Skin epidermis (tissue), 12 donors: Measurements from ENCODE around the gene ZNF784.
A peak's percentile ranks its signal among the peaks of the same experiment; 100 is the strongest.

Experiments
- H3K27ac ChIP-seq, 21 experiments: fragments of 200-600 bp; sonication (generic) in 11 of 21; one replicate each; pipeline ENCODE4 v1.5.0; 2020; ENCODE audit warnings: mild to moderate bottlenecking in 3 of 21, inconsistent platforms in 2 of 21, moderate library complexity in 2 of 21
- H3K4me3 ChIP-seq, 7 experiments: fragments of 200-600 bp; sonication (generic) in 2 of 7; one replicate each; pipeline ENCODE4 v1.5.0; 2020; ENCODE audit warnings: inconsistent platforms in 2 of 7, mild to moderate bottlenecking in 2 of 7, moderate library complexity in 1 of 7

ZNF784 gene

DNA sequence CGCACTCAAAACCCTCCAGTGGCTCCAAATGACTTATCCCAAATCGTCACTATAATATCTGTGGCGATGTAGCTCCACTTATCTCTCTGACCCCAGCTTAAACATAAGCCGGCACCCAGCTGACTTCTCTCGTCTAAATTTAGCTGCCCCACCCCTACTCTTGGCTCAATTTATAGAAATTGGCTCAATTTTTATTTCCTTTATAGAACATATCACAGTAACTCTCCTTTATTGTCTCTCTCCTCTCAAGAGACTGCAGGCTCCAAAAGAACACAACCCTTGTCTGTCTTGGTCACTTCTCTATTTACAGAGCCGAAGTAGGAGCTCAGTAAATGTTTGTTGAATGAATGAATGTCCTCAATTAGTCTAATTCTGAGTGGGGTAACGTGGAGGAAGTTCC is 805 bp downstream of the ZNF784 start:
- H3K27ac ChIP-seq: peak overlapping the region in 7 of 21 experiments; percentile 26 to 97 (median 93)
- H3K4me3 ChIP-seq: no peak overlapping the region

DNA sequence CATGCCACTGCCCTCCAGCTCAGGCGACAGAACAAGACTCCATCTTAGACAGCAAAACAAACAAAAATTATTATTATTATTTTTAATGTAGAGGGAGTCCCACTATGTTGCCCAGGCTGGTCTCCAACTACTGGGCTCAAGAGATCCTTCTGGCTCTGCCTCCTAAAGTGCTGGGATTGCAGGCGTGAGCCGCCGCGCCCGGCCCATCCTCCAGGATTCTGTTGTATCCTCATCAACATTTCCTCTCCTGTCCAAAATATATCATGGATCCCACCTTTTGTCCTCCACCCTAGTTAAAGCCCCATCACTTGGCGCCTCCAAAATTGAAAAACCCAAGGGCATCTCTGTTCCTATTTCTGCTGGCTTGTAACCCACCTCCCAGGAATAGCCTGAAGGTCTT is 1.2 kb downstream of the ZNF784 start:
- peak overlapping the region in 2 of 21 experiments; percentile 26 to 86 for H3K27ac ChIP-seq
- no peak overlapping the region for H3K4me3 ChIP-seq

DNA sequence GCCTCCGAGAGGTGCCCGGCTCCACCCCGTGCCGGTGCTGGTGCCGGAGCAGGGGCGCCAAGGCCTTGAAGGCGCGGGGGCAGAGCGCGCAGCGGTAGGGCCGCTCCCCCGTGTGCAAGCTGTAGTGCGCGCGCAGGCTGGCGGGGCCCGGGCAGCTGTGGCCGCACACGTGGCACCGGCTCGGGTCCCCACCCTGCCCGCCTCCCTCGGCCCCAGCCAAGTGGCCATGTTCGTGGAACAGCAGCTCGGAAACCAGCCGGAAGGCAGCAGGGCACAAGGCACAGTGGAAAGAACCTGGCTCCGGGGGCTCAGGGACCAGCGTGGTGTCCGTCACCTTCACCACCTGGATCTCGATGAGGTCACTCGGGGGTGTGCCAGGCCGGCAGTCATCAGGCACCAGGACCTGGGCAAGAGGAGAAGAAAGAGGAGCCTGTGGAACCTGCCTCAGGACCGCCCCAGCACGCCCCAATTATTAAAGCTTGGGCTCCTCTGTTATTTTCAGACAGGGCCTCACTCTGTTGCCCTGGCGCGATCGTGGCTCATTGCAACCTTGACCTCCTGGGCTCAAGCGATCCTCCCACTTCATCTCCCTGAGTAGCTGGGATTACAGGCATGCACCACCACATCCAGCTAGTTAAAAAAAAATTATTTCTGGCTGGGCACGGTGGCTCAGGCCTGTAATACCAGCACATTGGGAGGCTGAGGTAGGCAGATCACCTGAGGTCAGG is 2.0 kb downstream of the ZNF784 start:
- no peak overlapping the region for H3K27ac ChIP-seq
- H3K4me3 ChIP-seq: no peak overlapping the region

DNA sequence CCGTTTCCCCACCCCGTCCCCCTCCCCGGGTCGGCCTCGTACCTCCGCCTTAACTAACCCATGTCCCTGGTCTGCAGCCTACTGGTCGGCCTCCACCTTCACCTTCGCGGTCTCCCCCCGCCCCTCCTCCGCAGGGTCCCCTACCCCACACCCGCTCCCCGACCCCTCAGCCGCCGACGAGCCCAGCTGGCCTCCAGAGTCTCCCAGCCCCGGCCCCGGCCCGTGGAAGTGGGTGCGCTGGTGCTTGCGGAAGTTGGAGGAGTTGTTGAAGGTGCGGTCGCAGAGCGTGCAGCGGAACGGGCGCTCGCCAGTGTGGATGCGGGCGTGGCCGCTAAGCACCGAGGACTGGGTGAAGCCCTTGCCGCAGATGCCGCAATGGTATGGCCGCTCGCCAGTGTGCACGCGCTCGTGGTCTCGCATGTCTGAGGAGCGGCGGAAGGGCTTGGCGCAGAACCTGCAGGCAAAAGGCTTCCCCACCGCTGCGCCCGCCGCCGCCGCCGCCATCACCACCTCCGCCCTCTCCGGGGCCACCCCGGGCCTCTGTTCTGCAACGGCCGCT is 2.6 kb downstream of the ZNF784 start:
- Histone ChIP-seq H3K4me3 (no peak overlapping the region), H3K27ac (no peak overlapping the region)

DNA sequence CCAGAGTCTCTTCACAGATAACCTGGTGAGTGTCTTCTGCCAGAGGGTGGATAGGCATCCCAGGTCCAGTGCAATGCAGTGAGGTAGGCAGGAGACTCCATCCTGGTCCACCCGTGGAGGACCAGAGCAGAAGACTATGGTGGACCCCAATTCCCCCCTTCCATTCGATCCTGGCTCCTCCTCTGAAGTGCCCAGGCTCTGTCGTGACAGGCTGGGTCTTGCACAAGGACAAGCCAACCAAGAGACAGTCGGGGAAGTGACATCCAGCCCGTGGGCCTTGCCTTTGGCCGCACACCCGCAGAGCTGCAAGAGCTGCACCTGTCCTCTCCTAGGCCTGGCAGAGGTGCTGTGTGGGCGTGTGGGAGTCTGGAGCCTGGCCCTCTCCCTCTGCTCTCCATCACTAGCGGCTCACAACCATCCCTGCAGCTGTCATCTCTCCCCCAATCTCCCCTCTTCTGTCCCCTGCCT is 3.1 kb downstream of the ZNF784 start:
- no peak overlapping the region for H3K4me3 ChIP-seq

DNA sequence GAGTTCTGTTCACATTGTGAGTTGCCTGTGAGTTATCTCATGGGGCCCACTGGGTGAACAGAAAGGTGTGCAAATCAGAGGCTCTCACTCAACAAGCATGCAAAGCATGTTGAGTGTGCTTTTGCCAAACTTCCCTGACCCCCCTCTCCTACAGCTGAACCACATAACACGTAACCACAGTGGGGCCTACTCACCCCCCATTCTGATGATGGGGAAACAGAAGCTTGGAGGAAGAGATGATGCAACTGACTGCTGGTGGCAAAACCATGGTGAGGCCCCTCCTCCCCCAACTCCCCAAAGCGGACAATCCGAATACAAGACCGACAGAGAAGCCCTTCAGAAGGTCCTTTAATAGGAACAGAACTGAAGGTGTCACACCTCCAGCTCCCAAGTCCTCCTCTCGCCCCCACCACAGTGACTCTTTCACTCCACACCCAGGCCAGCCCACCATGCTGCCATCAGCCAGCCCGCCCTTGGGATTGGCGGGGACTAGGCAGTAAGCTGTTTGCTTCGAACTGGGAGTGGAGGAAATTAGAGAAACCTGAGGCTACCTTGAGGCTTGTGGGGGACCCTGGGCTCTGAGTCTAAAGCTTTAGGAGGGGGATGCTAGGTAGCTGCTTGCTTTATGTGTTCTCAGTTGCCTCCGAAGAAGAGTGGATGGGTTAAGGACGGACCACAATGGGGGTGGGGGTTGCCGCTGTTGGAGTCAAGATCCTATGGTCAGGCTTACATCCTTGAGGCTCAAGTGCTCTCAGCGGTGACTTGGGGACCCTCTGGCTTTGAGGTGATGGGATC is 3.8 kb downstream of the ZNF784 start:
- Histone ChIP-seq H3K27ac (peak overlapping the region in 1 of 21 experiments; percentile 44), H3K4me3 (no peak overlapping the region)

More for the DNA sequence above, 3.1 kb downstream of the ZNF784 start:
- H3K27ac ChIP-seq: no peak overlapping the region

DNA sequence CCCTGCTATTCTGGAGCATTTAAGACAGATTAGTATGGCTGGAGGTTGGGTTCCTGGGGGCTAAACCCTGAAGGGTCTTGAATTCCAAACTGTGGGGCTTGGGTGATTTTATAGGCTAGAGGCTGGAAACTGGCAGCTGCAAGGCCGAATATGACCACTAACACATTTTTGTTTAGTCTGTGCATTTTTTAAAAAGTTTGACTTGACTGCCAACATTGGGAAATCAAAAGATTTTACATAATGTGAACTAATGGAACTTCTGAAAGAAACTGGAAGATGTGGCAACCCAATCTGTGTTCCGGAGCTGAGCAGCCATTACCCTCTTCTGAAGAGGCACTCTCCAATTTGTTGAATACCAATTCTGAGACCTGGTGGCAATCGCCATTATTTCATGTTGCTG is 5.1 kb downstream of the ZNF784 start:
- Histone ChIP-seq H3K4me3 (no peak overlapping the region), H3K27ac (peak overlapping the region in 2 of 21 experiments; percentile 17 to 30)

DNA sequence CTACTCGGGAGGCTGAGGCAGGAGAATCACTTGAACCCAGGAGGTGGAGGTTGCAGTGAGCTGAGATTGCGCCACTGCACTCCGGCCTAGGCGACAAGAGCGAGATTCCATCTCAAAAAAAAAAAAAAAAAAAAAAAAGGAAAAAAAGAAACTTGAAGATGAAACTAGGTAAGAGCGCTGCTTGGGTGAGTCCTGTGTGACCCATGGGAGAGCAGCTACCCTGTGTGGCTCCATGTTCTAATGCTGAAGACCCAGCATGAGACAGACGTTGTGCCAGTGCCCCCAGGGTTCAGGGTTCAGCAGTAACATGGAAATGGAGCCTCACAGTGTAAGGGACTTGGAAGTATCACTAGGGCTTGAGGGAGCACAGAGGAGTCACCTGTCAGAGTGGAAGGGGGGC is 5.9 kb downstream of the ZNF784 start:
- no peak overlapping the region for H3K4me3 ChIP-seq
- H3K27ac ChIP-seq: peak overlapping the region in 2 of 21 experiments; percentile 9 to 17

DNA sequence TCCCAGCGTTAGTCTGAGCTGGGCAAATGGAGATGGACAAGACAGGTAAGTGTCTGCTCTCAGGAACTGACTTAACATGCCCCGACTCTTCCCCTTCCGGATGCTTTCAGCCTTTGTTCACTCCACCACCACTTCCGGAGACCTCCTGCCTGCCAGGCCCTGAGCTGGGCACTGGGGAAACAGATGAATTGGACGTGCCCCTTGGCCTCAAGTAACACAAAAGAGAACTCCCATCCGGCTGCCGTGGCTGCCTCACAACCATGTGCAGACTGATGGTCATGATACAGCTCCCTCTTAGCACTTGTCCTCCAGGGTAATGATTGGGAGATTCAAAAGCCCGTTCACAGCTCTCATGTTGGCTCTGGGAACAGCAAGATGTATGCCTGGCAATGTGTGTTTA is 6.9 kb downstream of the ZNF784 start:
- Histone ChIP-seq H3K27ac (no peak overlapping the region), H3K4me3 (no peak overlapping the region)

DNA sequence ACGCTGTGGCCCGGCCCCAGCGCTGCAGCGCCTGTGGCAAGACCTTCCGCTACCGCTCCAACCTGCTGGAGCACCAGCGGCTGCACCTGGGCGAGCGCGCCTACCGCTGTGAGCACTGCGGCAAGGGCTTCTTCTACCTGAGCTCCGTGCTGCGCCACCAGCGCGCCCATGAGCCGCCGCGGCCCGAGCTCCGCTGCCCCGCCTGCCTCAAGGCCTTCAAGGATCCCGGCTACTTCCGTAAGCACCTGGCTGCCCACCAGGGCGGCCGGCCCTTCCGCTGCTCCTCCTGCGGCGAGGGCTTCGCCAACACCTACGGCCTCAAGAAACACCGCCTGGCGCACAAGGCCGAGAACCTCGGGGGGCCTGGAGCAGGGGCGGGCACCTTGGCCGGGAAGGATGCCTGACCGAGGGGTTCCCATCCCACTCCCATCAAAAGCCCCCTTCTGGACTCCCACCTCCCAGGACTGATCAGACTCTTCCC is 7.9 kb downstream of the ZNF784 start:
- no peak overlapping the region for H3K27ac ChIP-seq
- H3K4me3 ChIP-seq: no peak overlapping the region

DNA sequence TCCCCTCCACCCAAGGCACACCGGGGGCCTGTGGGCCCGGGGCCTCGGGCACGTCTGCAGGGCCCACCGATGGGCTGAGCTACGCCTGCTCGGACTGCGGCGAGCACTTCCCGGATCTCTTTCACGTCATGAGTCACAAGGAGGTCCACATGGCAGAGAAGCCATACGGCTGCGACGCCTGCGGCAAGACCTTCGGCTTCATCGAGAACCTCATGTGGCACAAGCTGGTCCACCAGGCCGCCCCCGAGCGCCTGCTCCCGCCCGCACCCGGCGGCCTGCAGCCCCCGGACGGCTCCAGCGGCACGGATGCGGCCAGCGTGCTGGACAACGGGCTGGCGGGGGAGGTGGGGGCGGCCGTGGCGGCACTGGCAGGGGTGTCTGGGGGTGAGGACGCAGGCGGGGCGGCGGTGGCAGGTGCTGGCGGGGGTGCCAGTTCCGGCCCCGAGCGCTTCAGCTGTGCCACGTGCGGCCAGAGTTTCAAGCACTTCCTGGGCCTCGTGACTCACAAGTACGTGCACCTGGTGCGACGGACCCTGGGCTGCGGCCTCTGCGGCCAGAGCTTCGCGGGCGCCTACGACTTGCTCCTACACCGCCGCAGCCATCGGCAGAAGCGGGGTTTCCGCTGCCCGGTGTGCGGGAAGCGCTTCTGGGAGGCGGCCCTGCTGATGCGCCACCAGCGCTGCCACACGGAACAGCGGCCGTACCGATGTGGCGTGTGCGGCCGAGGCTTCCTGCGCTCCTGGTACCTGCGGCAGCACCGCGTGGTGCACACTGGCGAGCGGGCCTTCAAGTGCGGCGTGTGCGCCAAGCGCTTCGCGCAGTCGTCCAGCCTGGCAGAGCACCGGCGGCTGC is 8.6 kb downstream of the ZNF784 start:
- Histone ChIP-seq H3K4me3 (no peak overlapping the region), H3K27ac (no peak overlapping the region)

DNA sequence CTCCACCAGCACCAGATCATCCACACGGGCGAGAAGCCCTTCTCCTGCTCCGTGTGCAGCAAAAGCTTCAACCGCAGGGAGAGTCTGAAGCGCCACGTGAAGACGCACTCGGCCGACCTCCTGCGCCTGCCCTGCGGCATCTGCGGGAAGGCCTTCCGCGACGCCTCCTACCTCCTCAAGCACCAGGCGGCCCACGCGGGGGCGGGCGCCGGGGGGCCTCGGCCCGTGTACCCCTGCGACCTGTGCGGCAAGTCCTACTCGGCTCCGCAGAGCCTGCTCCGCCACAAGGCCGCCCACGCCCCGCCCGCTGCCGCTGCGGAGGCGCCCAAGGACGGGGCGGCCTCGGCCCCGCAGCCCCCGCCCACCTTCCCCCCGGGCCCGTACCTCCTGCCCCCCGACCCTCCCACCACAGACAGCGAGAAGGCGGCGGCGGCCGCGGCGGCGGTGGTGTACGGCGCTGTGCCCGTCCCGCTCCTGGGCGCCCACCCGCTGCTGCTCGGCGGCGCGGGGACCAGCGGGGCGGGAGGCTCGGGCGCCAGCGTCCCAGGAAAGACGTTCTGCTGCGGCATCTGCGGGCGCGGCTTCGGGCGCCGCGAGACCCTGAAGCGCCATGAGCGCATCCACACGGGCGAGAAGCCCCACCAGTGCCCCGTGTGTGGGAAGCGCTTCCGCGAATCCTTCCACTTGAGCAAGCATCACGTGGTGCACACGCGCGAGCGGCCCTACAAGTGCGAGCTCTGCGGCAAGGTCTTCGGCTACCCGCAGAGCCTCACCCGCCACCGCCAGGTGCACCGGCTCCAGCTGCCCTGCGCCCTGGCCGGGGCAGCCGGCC is 9.4 kb downstream of the ZNF784 start:
- Histone ChIP-seq H3K4me3 (no peak overlapping the region), H3K27ac (no peak overlapping the region)

DNA sequence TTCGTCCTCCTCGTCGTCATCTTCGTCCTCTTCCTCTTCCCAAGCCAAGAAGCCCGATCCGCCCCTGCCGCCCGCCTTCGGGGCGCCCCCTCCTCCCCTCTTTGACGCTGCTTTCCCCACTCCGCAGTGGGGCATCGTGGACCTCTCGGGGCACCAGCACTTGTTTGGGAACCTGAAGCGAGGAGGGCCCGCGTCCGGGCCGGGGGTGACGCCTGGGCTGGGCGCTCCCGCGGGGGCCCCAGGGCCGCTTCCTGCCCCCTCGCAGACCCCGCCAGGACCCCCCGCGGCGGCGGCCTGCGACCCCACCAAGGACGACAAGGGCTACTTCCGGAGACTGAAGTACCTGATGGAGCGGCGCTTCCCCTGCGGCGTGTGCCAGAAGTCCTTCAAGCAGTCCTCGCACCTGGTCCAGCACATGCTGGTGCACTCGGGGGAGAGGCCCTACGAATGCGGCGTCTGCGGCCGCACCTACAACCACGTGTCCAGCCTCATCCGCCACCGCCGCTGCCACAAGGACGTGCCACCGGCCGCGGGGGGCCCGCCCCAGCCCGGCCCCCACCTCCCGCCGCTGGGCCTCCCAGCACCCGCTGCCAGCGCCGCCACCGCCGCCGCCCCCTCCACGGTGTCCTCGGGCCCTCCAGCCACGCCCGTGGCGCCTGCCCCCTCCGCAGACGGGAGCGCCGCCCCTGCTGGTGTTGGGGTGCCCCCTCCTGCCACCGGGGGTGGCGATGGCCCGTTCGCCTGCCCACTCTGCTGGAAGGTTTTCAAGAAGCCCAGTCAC is 10.2 kb downstream of the ZNF784 start:
- H3K4me3 ChIP-seq: no peak overlapping the region
- no peak overlapping the region for H3K27ac ChIP-seq

DNA sequence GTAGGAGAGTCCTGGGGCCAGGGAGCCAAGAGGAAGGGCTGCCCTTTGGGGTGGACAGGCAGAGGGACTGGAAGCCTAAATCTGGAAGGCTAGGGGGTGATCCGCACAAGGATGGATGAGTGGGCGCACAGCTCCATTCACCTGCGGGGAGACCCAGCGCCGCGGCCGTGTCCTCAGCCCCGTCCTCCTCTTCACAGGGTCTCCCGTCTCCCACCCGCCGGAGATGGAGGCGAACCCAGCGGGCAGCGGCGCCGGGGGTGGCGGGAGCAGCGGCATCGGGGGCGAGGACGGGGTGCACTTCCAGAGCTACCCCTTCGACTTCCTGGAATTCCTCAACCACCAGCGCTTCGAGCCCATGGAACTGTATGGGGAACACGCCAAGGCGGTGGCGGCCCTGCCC is 11.0 kb downstream of the ZNF784 start:
- no peak overlapping the region for H3K27ac ChIP-seq
- no peak overlapping the region for H3K4me3 ChIP-seq

DNA sequence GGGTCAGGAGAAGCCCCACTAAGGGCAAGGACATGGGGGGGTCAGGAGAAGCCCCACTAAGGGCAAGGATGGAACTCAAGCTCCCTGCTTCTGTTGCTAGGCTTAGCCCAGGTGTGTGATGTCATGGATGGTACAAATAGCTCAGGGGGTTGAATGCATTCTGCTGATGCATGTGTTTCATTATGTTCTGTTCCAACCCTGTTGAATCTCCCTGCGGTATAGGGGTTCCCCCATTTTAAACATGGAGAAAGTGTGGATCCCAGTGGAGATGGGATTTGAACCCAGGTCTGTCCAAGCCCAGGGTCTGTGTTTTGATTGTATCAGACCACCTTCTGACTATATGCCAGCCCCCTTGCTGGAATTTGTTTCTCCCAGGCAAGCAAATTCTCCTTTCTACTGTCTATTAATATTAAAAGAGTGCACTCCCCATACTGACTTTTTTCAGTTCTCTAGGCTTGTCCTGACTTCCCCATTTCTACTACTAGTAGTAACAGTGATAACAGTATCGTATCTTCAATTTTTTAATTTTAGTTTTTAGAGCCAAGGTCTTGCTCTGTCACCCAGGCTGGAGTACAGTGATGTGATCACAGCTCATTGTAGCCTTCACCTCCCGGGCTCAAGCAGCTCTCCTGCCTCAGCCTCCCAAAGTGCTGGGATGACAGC is 12.3 kb downstream of the ZNF784 start:
- Histone ChIP-seq H3K4me3 (no peak overlapping the region), H3K27ac (no peak overlapping the region)

DNA sequence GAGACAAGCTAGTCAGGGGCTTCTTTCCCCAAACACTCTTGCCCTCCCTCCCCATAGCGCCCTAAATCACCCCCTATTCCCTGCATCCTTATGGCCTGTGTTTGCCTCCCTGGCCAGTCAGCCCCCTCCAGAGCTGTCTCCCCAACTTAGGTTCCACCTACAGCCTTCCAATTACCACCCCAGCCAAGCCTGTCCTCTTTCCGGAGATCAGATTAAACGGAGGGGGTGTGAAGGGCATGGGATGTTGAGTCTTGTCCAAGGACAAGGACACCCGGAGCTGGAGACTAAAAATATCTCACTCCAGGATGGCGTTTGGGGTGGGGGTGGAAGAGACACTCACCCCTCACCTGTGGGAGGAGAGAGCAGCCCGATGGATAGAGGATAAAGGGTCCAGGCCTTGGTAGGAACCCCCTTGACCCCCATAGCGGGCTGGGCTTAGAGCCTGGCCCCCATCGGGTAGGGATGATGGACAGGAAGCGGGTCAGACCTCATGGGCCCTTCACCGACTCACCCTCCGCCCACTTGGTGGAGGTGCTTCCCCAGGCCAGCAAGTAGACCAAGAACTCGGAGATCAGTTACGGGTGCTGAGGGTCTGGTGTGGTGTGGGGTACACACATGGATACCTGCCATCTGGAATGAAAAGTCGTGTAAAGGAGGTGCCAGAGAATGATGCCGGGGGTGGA is 12.9 kb downstream of the ZNF784 start:
- peak overlapping the region in 1 of 21 experiments; percentile 22 for H3K27ac ChIP-seq
- H3K4me3 ChIP-seq: no peak overlapping the region

DNA sequence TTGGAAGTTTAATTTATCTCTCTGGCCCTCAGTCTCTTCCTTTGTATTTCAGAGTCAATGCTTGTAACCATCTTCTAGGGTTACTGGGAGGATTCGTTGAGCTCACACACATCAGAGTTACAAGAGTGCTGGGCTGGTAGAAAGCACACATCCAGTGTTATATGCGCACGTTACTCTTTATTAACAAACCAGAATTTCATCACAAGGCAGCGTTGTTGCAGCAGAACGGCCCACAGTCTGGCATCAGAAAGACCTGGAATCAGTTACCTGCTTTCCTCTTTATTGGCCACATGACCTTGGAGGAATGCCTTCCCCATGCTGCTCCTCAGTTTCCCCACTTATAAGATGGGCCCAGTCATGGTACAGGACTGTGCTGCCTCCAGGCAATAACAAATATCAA is 15.0 kb downstream of the ZNF784 start:
- Histone ChIP-seq H3K27ac (no peak overlapping the region), H3K4me3 (no peak overlapping the region)
